ENCODE data around the gene UTS2R.

Gene UTS2R

DNA sequence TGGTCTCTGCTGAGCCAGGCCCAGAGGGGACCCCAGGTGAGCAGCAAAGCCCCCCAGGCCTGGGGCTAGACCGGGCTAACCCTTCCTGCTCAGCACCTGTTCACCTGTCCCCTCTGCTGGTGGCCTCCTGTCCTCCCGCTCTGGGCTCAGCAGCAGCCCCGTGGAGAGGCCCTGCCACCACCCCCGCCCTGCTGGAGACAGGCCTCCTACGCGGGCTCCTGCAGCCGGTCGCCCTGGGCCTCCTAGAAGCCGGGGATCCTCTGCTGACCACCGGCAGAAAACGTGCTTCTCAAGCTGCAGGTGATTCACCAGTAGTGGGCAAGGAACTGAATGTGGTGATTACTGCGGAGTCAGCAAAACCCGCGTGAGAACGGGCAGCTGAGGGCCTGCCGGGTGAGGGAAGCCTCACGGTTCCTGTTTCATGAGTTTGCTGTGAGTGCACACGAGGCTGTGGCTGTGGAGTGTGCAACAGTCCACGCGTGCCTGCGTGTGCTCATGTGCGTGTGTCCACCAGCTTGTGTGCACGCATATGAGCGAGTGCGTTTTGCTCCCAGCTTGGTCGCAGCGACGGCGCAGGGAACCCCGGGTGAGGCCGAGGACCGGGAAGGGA lies 38.8 kb upstream of the UTS2R start:
- Histone ChIP-seq H3K27me3 (peaks cover 47 to 73% (median 52%) of the 10 kb centered on the region in 11 experiments), H3K9me3 (replicated peaks in 1 of 11) (no peaks in the 10 kb centered on the region), H3K36me3 (no peaks in the 10 kb centered on the region), H3K27ac (no peak overlapping the region), H3K4me2 (peak overlapping the region; percentile 86 to 99 (median 97)), H3K9ac (peak overlapping the region in 7 of 11 experiments; percentile 20 to 68 (median 47); a peak in 10 of 22 replicates), H3K4me1 (peaks cover 55 to 97% (median 94%) of the 10 kb centered on the region in 10 experiments), H3K4me3 (peak overlapping the region; percentile 39 to 72 (median 54)), H4K20me1 (peaks cover 23 to 55% (median 35%) of the 10 kb centered on the region in 11 experiments; a peak in 15 of 22 replicates)
- no peak for TF ChIP-seq Cebpa-rat (IDR thresholded peaks at IDR 0.05)

DNA sequence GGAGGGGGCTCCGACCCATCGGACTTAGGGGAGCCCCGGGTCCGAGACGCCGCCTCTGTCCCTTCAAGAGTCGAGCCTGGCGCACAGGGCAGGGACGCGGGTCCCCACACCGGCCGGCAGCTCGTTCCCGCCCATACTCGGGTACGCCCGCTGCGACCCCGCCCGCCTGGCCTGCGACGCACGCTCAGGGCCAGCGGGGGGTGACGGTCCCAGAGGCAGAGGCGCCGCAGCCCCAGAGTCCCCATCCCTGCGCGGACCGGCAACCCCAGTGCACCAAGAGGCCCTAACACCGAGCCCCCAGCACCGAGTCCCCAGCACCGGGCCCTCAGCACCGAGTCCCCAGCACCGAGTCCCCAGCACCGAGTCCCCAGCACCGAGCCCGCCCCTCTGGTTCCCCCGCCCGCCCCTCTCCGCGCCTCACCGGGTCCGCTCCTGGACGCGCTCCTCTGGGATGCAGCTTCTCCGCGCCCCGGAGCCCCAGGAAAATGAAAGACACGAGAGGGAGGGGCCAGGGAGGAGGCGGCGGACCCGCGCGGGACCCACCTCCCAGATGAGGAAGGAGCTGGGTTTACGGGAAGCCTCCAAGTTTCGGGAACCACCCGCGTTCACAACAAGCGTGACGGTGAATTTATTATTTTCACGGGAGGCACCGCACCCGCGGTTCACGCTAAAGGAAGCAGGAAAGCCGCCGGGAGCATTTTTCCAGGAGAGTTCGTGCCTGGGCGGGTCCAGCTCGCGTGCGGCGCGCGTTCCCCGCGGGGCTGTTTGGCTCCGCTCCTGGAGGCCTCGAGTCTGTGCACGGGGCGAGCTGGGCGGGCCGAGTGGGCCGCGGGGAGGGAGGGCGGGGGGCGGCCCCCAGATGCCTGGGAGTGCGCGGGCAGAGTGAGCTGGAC lies 38.0 kb upstream of the UTS2R start, which contains the start of gene SECTM1:
Gene SECTM1, minus strand, starts transcription at position 488 of the 893 bp plus-strand sequence. CDS start 6,526 bp downstream, outside the sequence.
- Histone ChIP-seq H3K9me3 (replicated peaks in 1 of 11) (no peaks in the 10 kb centered on the region), H3K36me3 (no peaks in the 10 kb centered on the region), H3K4me2 (peak within 1 kb of the TSS; percentile 86 to 99 (median 97)), H3K9ac (peak within 1 kb of the TSS in 10 of 11 experiments; percentile 23 to 68 (median 56); a peak in 18 of 22 replicates), H3K4me1 (peaks cover 55 to 98% (median 96%) of the 10 kb centered on the region in 10 experiments), H4K20me1 (peaks cover 23 to 55% (median 35%) of the 10 kb centered on the region in 11 experiments; a peak in 15 of 22 replicates), H3K27ac (peak within 1 kb of the TSS in 4 of 11 experiments; percentile 60 to 76 (median 67); a peak in 7 of 22 replicates), H3K27me3 (peaks cover 47 to 73% (median 52%) of the 10 kb centered on the region in 11 experiments), H3K4me3 (peak within 1 kb of the TSS; percentile 46 to 72 (median 56))
- TF ChIP-seq Cebpa-rat (IDR thresholded peaks at IDR 0.05): no peak

DNA sequence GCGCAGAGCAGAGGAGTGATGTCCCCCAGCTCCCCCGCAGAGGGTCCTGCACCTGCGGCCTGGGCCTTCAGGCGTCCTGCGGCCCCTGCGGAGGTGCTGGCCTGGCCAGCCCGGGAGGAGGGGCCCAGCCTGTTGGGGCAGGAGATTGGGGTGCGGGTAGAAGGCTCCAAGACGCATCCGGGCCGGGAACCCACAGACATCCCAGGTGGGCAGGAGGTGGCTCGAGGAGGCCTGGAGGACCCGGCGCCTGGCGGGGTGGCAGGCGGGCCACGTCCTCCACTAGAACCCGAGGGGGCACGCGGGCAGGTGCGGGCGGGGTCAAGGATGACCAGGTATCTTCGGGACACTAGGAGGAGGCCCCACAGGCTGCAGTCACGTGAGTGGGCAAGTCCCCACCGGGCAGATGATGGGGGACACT lies 37.4 kb upstream of the UTS2R start:
- Histone ChIP-seq H4K20me1 (peaks cover 23 to 49% (median 31%) of the 10 kb centered on the region in 11 experiments; a peak in 15 of 22 replicates), H3K9me3 (replicated peaks in 1 of 11) (no peaks in the 10 kb centered on the region), H3K4me2 (peak overlapping the region; percentile 86 to 99 (median 97)), H3K4me1 (peaks cover 55 to 98% (median 96%) of the 10 kb centered on the region in 10 experiments), H3K27ac (peak overlapping the region in 3 of 11 experiments; percentile 60 to 76 (median 74); a peak in 4 of 22 replicates), H3K4me3 (peak overlapping the region; percentile 46 to 72 (median 56); a peak in 19 of 20 replicates), H3K36me3 (no peaks in the 10 kb centered on the region), H3K27me3 (peaks cover 44 to 69% (median 52%) of the 10 kb centered on the region in 11 experiments), H3K9ac (peak overlapping the region in 9 of 11 experiments; percentile 4 to 62 (median 56); a peak in 10 of 22 replicates)
- no peak for TF ChIP-seq Cebpa-rat (IDR thresholded peaks at IDR 0.05)

DNA sequence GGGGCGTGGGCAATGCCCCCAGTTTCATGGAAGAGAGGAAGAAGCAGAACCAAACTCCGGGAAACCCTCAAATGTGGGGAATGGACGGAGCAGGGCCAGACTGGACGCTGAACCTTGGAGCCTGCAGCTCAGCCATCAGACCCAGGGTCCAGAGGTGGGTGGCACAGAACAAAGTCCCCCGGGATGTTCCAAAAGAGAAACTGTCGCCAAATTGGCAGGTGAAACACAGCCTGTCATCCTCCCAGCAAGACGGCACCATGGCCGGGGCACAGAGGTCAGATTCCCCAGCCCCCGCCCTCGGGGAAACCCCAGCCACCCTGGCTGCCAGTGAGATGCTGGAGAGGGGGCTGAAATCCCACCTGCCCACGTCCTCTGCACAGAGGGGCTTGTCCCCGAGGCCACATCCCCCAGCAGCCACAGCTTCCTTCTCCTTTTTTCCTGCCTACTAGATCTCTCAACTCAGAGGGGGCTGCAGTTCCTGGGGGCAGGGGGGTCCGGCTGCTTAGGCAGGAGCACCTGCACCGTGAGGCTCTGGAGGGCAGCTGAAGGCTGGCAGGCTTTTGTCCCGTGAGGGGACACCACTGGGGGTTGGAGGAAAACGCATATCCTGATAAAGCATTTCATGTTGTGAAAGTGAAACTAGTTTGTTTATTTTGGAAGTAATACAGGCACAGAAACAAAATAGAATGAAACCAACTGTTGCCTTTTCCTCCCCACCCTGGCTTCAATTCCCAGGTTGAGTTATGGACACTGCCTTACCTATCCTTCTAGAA lies 36.8 kb upstream of the UTS2R start:
- Histone ChIP-seq H3K27me3 (peaks cover 38 to 63% (median 50%) of the 10 kb centered on the region in 11 experiments), H3K9me3 (replicated peaks in 1 of 11) (no peaks in the 10 kb centered on the region), H3K4me3 (peak overlapping the region; percentile 46 to 72 (median 56); a peak in 19 of 20 replicates), H3K4me2 (peak overlapping the region; percentile 86 to 99 (median 97)), H3K9ac (peak overlapping the region; percentile 4 to 62 (median 54); a peak in 21 of 22 replicates), H4K20me1 (peaks cover 23 to 43% (median 28%) of the 10 kb centered on the region in 11 experiments; a peak in 15 of 22 replicates), H3K4me1 (peaks cover 55 to 97% (median 94%) of the 10 kb centered on the region in 10 experiments), H3K36me3 (no peaks in the 10 kb centered on the region), H3K27ac (peak overlapping the region in 10 of 11 experiments; percentile 30 to 76 (median 62); a peak in 19 of 22 replicates)
- TF ChIP-seq Cebpa-rat (IDR thresholded peaks at IDR 0.05): no peak

GRCh38 chr17:82338858-82339633 lies 32.5 kb upstream of the UTS2R start:
- peak overlapping the region in 9 of 11 experiments; percentile 15 to 95 (median 55); a peak in 16 of 22 replicates for H3K4me2 ChIP-seq

GRCh38 chr17:82339634-82340580 lies 31.7 kb upstream of the UTS2R start:
- Histone ChIP-seq H4K20me1 (peaks cover 0 to under 1% (median 0%) of the 10 kb centered on the region in 11 experiments; a peak in 1 of 22 replicates), H3K9ac (no peak overlapping the region), H3K36me3 (no peaks in the 10 kb centered on the region), H3K4me3 (no peak overlapping the region), H3K4me1 (peaks cover 19 to 58% (median 48%) of the 10 kb centered on the region in 10 experiments), H3K9me3 (replicated peaks in 1 of 11) (peaks cover 0 to 17% (median 11%) of the 10 kb centered on the region in 11 experiments; a peak in 15 of 22 replicates), H3K27ac (no peak overlapping the region), H3K27me3 (peaks cover 0 to 12% (median 0%) of the 10 kb centered on the region in 11 experiments; a peak in 3 of 22 replicates), H3K4me2 (peak overlapping the region in 9 of 11 experiments; percentile 15 to 95 (median 55); a peak in 13 of 22 replicates)
- no peak for TF ChIP-seq Cebpa-rat (IDR thresholded peaks at IDR 0.05)

More at GRCh38 chr17:82338858-82339633, 32.5 kb upstream of the UTS2R start:
- Histone ChIP-seq H3K4me3 (no peak overlapping the region), H3K36me3 (no peaks in the 10 kb centered on the region), H3K9ac (0 out of 22 replicates have a peak overlapping the region, but pooled peaks of 1 of the 11 experiments have one; percentile 13), H3K4me1 (peaks cover 28 to 67% (median 55%) of the 10 kb centered on the region in 10 experiments), H3K9me3 (replicated peaks in 1 of 11) (peaks cover 0 to 17% (median 11%) of the 10 kb centered on the region in 11 experiments; a peak in 15 of 22 replicates), H4K20me1 (peaks cover 0 to 9% (median 6%) of the 10 kb centered on the region in 11 experiments; a peak in 9 of 22 replicates), H3K27me3 (peaks cover 5 to 21% (median 8%) of the 10 kb centered on the region in 11 experiments; a peak in 21 of 22 replicates), H3K27ac (peak overlapping the region in 1 of 11 experiments; percentile 16; a peak in 1 of 22 replicates)
- no peak for TF ChIP-seq Cebpa-rat (IDR thresholded peaks at IDR 0.05)

All from BLaER1 treated with 17β-estradiol and CSF1 and Interleukin-3, amounts not matched to agents 10 nM and 100 nM (cell line).